Hepatocyte (in vitro differentiated cells): ENCODE results near the gene ZNF469.

Experiments used
- EZH2phosphoT487 ChIP-seq: fragments of 200-600 bp; sonication (generic); IDR thresholded peaks from one replicate; pipeline ENCODE4 v1.6.1; 2018; ENCODE audit warnings: antibody characterized with exemption, mild to moderate bottlenecking, low read depth, moderate library complexity; ENCODE audit not compliant: unreplicated experiment, severe bottlenecking
- TF ChIP-seq, protein P1 (sequence below): fragments of 200-600 bp; sonication (generic); IDR thresholded peaks from 2 replicates; pipeline ENCODE4 v1.5.1; 2016; ENCODE audit warnings: antibody characterized with exemption, mild to moderate bottlenecking; ENCODE audit not compliant: poor library complexity

DNA sequence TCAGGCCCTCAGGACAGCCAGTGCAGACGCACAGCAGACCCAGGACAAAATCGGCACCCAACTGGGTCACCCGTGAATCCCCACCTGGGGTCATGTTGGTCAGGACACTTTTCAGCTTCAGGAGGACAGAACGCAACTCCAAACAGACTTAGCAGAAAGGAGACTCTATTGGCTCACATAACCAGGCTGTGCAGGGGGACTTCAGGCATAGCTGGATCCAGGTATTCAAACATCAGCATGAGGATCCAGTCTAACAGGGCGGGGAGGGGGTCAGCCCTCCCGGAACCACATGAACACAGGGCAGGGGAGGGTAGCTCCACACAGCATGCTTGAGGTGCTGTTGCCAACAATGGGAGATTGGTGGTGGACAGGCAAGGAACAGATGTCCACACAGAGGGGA is 22.0 kb downstream of the ZNF469 start:
- TF ChIP-seq, protein P1, sequence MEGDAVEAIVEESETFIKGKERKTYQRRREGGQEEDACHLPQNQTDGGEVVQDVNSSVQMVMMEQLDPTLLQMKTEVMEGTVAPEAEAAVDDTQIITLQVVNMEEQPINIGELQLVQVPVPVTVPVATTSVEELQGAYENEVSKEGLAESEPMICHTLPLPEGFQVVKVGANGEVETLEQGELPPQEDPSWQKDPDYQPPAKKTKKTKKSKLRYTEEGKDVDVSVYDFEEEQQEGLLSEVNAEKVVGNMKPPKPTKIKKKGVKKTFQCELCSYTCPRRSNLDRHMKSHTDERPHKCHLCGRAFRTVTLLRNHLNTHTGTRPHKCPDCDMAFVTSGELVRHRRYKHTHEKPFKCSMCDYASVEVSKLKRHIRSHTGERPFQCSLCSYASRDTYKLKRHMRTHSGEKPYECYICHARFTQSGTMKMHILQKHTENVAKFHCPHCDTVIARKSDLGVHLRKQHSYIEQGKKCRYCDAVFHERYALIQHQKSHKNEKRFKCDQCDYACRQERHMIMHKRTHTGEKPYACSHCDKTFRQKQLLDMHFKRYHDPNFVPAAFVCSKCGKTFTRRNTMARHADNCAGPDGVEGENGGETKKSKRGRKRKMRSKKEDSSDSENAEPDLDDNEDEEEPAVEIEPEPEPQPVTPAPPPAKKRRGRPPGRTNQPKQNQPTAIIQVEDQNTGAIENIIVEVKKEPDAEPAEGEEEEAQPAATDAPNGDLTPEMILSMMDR, result no peak
- no peak for TF ChIP-seq EZH2phosphoT487
